Endothelial cell of umbilical vein (primary cell): ENCODE data around the gene EHD1. TPM values are rescaled to one million over a fixed set of nuclear protein-coding genes. Genes with fewer than 3 reads are reported as not detected.

Experiments
- Bru-seq: library from RNA; stranded (reverse); fragments of 400-500 nt; gene quantifications from one replicate; lab custom pipeline; 2021; lab: Mats Ljungman, UMichigan
- BruChase-seq, 2 experiments: library from RNA; stranded (reverse); fragments of 400-500 nt; gene quantifications; one replicate each; lab custom pipeline; 2021; lab: Mats Ljungman, UMichigan
- BruUV-seq: library from RNA; stranded (reverse); fragments of 400-500 nt; replicated peaks from 2 replicates; lab custom pipeline; 2021; lab: Mats Ljungman, UMichigan
- CTCF ChIA-PET: fragments of 300-600, 350-600 bp; sonication (Branson Sonifier 250); formaldehyde crosslinking; loops from one replicate; lab custom pipeline; 2021; ENCODE audit warnings: antibody characterized with exemption, inconsistent platforms; lab: Charles Lee
- POLR2A ChIA-PET: fragments of 300-600, 350-600 bp; sonication (Branson Sonifier 250); formaldehyde crosslinking; loops from one replicate; lab custom pipeline; 2021; ENCODE audit warnings: antibody characterized with exemption, inconsistent platforms; lab: Charles Lee
- DNase-seq: peaks from one replicate; pipeline ENCODE4 v3.0.0-alpha.2; 2011; ENCODE audit warnings: low read depth, low spot score
- FAIRE-seq: peaks from 2 replicates; lab custom pipeline; 2011; peaks lifted over from hg19 to GRCh38; lab: Jason Lieb, UNC
- H2AFZ ChIP-seq: 2 replicates; pipeline ENCODE4 v1.6.0; 2012; ENCODE audit warnings: low read depth, low read length, control low read depth, inconsistent platforms
- H3K27ac ChIP-seq: 2 replicates; pipeline ENCODE4 v1.5.1; 2011; ENCODE audit warnings: low read depth, mild to moderate bottlenecking, control low read depth, low read length, moderate library complexity; ENCODE audit not compliant: insufficient read depth
- H3K27me3 ChIP-seq, 2 experiments: 2 replicates each; pipeline versions ENCODE4 v1.6.0 to v1.6.1; 2011; ENCODE audit warnings: low read length in 2 of 2, mixed read lengths in 1 of 2; ENCODE audit not compliant: control insufficient read depth in 2 of 2, insufficient read depth in 2 of 2
- H3K36me3 ChIP-seq, 2 experiments: 2 replicates in 1 of 2; 3 replicates in 1 of 2; pipeline ENCODE4 v1.5.1; 2011; ENCODE audit warnings: low read length in 2 of 2, mild to moderate bottlenecking in 1 of 2, moderate library complexity in 1 of 2; ENCODE audit not compliant: control insufficient read depth in 2 of 2, insufficient read depth in 2 of 2; ENCODE audit errors: extremely low read depth in 1 of 2
- H3K4me1 ChIP-seq: 3 replicates; pipeline ENCODE4 v1.5.1; 2011; ENCODE audit warnings: mild to moderate bottlenecking, low read length; ENCODE audit not compliant: control insufficient read depth, insufficient read depth; ENCODE audit errors: extremely low read depth
- H3K4me2 ChIP-seq: 2 replicates; pipeline ENCODE4 v1.6.1; 2011; ENCODE audit warnings: low read length, control low read depth, mixed read lengths; ENCODE audit not compliant: insufficient read depth
- H3K4me3 ChIP-seq, 3 experiments: fragments of 200-600 bp in 1 of 3; sonication (generic), shearing (Covaris generic) in 1 of 3; replicated peaks in 1 of 3; 2 replicates each; pipeline ENCODE4 v1.5.1; 2011 to 2016; ENCODE audit warnings: control low read depth in 3 of 3, low read length in 3 of 3, mild to moderate bottlenecking in 2 of 3, inconsistent platforms in 1 of 3, low read depth in 1 of 3, moderate library complexity in 1 of 3; ENCODE audit not compliant: insufficient read depth in 1 of 3
- H3K79me2 ChIP-seq: 2 replicates; pipeline ENCODE4 v1.6.0; 2012; ENCODE audit warnings: low read length, inconsistent platforms; ENCODE audit not compliant: control insufficient read depth, insufficient read depth
- H3K9ac ChIP-seq: replicated peaks from 2 replicates; pipeline ENCODE3; 2011; ENCODE audit warnings: low read length, control low read depth; ENCODE audit not compliant: insufficient read depth; ENCODE audit errors: extremely low read depth
- H3K9me1 ChIP-seq: replicated peaks from 3 replicates; pipeline ENCODE4 v1.6.0; 2011; ENCODE audit warnings: mild to moderate bottlenecking, low read length; ENCODE audit not compliant: control insufficient read depth, insufficient read depth; ENCODE audit errors: extremely low read depth
- H3K9me3 ChIP-seq: replicated peaks from 2 replicates; pipeline ENCODE4 v1.5.1; 2012; ENCODE audit warnings: low read length, inconsistent platforms; ENCODE audit not compliant: control insufficient read depth, insufficient read depth
- H4K20me1 ChIP-seq: replicated peaks from 2 replicates; pipeline ENCODE3; 2011; ENCODE audit warnings: mild to moderate bottlenecking, low read length; ENCODE audit not compliant: control insufficient read depth, insufficient read depth; ENCODE audit errors: extremely low read depth
- EZH2 ChIP-seq: IDR thresholded peaks from 2 replicates; pipeline ENCODE4 v1.6.1; 2012; ENCODE audit warnings: borderline replicate concordance, low read depth, mild to moderate bottlenecking, moderate library complexity, low read length, inconsistent platforms; ENCODE audit not compliant: severe bottlenecking
- FOS ChIP-seq: IDR thresholded peaks from 2 replicates; pipeline ENCODE4 v1.6.1; 2011; ENCODE audit warnings: mild to moderate bottlenecking, low read length, moderate library complexity, borderline replicate concordance; ENCODE audit not compliant: insufficient read depth
- JUN ChIP-seq: IDR thresholded peaks from 2 replicates; pipeline ENCODE4 v1.6.1; 2011; ENCODE audit warnings: borderline replicate concordance, low read depth; ENCODE audit not compliant: insufficient read length, insufficient read depth
- MYC ChIP-seq: IDR thresholded peaks from one replicate; pipeline ENCODE4 v1.6.1; 2011; ENCODE audit warnings: mild to moderate bottlenecking, low read depth, low read length
- POLR2A ChIP-seq: IDR thresholded peaks from 2 replicates; pipeline ENCODE4 v1.6.1; 2012; ENCODE audit warnings: low read depth, mild to moderate bottlenecking, control low read depth, low read length
- POLR2AphosphoS5 ChIP-seq: IDR thresholded peaks from 2 replicates; pipeline ENCODE4 v1.6.1; 2012; ENCODE audit warnings: low read depth, mild to moderate bottlenecking, control low read depth, low read length, moderate library complexity; ENCODE audit not compliant: insufficient read depth
- dilution Hi-C: fragments of 300-500 bp; cut with MboI; formaldehyde crosslinking; loops from one replicate; pipeline ENCODE4 v1.15.0; 2019; ENCODE audit warnings: low sequenced_read_pairs; ENCODE audit not compliant: extremely low pct_ligation_motif_present
- intact Hi-C: fragments of 100-400 bp; cut with micrococcal nuclease; formaldehyde crosslinking; loops from one replicate; pipeline ENCODE4 v1.10.0; 2022
- long read RNA-seq: library from polyadenylated mRNA; stranded (forward); transcript quantifications from one replicate; pipeline ENCODE4 v2.0.0, GENCODE V29; 2021
- polyA minus RNA-seq, 3 experiments: library from RNA; depleted of rRNA, polyadenylated mRNA; stranded (reverse); fragments of >200 nt; gene quantifications; 1 replicate in 1 of 3; 2 replicates in 2 of 3; pipeline ENCODE4 v1.2.3, GENCODE V29; 2011
- polyA plus RNA-seq, 4 experiments: library from polyadenylated mRNA; depleted of rRNA in 3 of 4; stranded (reverse) in 3 of 4; unstranded in 1 of 4; fragments of >200 nt; gene quantifications; 2 replicates each; pipeline versions ENCODE4 v1.2.1 to v1.2.3, GENCODE V29; 2011 to 2012; ENCODE audit warnings: missing spikeins in 1 of 4
- total RNA-seq: library from RNA; stranded (reverse); gene quantifications from 2 replicates; pipeline ENCODE4 v1.2.3, GENCODE V29; 2021
- TF ChIP-seq, protein P1 (sequence below), 2 donors: IDR thresholded peaks; 1 replicate in 1 of 2; 2 replicates in 1 of 2; pipeline ENCODE4 v1.5.1; 2011; ENCODE audit warnings: low read length in 2 of 2, mild to moderate bottlenecking in 2 of 2, moderate library complexity in 2 of 2, control low read depth in 1 of 2, inconsistent platforms in 1 of 2, low read depth in 1 of 2; ENCODE audit not compliant: insufficient read depth in 1 of 2; ENCODE audit errors: extremely low read depth in 1 of 2

EHD1 gene
- total RNA-seq (98.0 and 109 TPM in 2 replicates), polyA plus RNA-seq (136 and 140 TPM in 2 replicates), polyA minus RNA-seq (136 and 168 TPM in 2 replicates), Bru-seq, nascent RNA (percentile 69 among the genes with signal in this experiment), BruChase-seq, experiment 1, labeled RNA remaining after a 6-hour chase (percentile 83 among the genes with signal in this experiment), BruChase-seq, experiment 2, labeled RNA remaining after a 2-hour chase (percentile 80 among the genes with signal in this experiment)
- 109 and 112 TPM in 2 replicates for polyA plus RNA-seq (2011; cell fraction: cytosol; rRNA removed)
- 91.7 and 102 TPM in 2 replicates for polyA plus RNA-seq (2011; cell fraction: nucleus; rRNA removed)
- 101 and 131 TPM in 2 replicates for polyA plus RNA-seq (2012)
- 41.1 TPM for polyA minus RNA-seq (2011; cell fraction: cytosol; rRNA and poly(A)+ RNA removed)
- 35.6 and 63.3 TPM in 2 replicates for polyA minus RNA-seq (2011; cell fraction: nucleus; rRNA and poly(A)+ RNA removed)
- long read RNA-seq, full-length matches to known transcripts = 35 of 67 reads
- long read RNA-seq, partial matches to known transcripts = 2 of 67 reads
- long read RNA-seq, other reads (novel, unspliced or antisense) = 30 of 67 reads

DNA sequence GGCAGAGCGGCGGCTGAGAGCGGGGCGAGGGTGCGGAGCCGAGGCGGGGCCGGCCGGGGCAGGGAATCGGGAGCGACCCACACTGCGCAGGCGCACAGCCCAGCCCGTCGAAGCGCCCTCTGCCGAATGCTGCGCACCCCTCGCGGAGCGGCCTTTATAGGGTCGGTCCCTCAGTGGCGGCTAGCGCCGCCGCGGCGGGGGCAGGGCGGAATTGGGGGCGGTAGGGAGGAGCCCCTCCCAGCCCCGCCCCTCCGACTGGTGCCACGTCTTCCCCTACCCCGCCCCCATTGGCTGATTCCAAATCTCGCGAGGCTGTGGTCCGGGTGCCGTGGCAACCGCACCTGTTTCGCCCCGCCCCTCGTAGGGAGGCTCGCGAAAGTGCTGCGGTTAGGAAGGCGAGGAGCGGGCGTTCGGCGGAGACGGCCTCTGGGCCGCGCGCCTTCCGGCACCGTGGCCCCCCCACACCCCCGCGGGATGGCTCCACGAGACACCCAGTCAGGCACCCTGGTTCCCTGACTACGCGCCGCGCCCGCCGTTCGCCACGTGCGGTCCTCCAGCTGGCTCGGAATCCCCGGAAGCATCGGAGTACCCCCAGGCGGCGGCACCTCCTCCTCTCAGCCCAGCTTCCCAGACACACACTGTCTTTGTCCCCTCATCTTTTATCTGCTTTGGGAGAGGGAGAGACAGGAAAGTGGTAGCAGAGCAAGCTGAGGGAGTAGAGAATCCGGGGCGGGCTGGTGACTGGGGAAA, at the start of gene EHD1:
EHD1 (minus strand) TSS at position 128 of the 750 bp plus-strand sequence. CDS start 157 bp downstream, outside the sequence.
- H3K4me2 ChIP-seq = peak within 1 kb of the TSS; percentile 79
- intact Hi-C loops = loop anchor here (1.0 kb wide), 5 partner anchors 9 to 39 kb away; partner anchors contain the start of gene ATG2A
- TSS peak; percentile 81 for BruUV-seq
- peak within 1 kb of the TSS; percentile 71 for H3K27ac ChIP-seq
- no peaks in the 10 kb centered on the region for H4K20me1 ChIP-seq
- H3K9me3 ChIP-seq = no peaks in the 10 kb centered on the region
- ChIA-PET POLR2A (interaction anchor here (0.6 to 3.9 kb wide), 12 partner anchors 10 to 188 kb away, joined by 3 to 45 read pairs (median 5); no protein-coding TSS in a partner anchor), CTCF (interaction anchor here (0.7 to 5.2 kb wide), 8 partner anchors 9 to 91 kb away, joined by 3 to 77 read pairs (median 12); partner anchors contain the start of gene PPP2R5B)
- H3K79me2 ChIP-seq = peaks cover 41% of the 10 kb centered on the region
- H2AFZ ChIP-seq = peak within 1 kb of the TSS; percentile 49
- H3K9me1 ChIP-seq = no peaks in the 10 kb centered on the region
- H3K4me3 ChIP-seq = peak within 1 kb of the TSS; percentile 54 to 92 (median 74)
- TF ChIP-seq FOS (no peak), JUN (no peak), POLR2AphosphoS5 (peak; percentile 100), POLR2A (peak; percentile 99), EZH2 (no peak), MYC (peak; percentile 13)
- TF ChIP-seq, protein P1, sequence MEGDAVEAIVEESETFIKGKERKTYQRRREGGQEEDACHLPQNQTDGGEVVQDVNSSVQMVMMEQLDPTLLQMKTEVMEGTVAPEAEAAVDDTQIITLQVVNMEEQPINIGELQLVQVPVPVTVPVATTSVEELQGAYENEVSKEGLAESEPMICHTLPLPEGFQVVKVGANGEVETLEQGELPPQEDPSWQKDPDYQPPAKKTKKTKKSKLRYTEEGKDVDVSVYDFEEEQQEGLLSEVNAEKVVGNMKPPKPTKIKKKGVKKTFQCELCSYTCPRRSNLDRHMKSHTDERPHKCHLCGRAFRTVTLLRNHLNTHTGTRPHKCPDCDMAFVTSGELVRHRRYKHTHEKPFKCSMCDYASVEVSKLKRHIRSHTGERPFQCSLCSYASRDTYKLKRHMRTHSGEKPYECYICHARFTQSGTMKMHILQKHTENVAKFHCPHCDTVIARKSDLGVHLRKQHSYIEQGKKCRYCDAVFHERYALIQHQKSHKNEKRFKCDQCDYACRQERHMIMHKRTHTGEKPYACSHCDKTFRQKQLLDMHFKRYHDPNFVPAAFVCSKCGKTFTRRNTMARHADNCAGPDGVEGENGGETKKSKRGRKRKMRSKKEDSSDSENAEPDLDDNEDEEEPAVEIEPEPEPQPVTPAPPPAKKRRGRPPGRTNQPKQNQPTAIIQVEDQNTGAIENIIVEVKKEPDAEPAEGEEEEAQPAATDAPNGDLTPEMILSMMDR (IDR thresholded peaks at IDR 0.05; ENCODE audit: extremely low read depth in 1 of 2, insufficient read depth in 1 of 2, low read depth in 1 of 2, low read length in 2 of 2) = peak; percentile 42 to 74
- H3K27me3 ChIP-seq = no peaks in the 10 kb centered on the region
- H3K9ac ChIP-seq = peak within 1 kb of the TSS; percentile 91
- FAIRE-seq = peak; percentile 99
- peak; percentile 97 for DNase-seq
- H3K36me3 ChIP-seq = peaks cover 0 to 3% of the 10 kb centered on the region in 2 experiments
- peaks cover 22% of the 10 kb centered on the region for H3K4me1 ChIP-seq
- dilution Hi-C loops = no loop called here
